Vagina (tissue), 2 donors: ENCODE results near the gene ZFX. TPM values are rescaled to one million over a fixed set of nuclear protein-coding genes. Genes with fewer than 3 reads are reported as not detected.

Source experiments
- DNase-seq, 2 donors: peaks; one replicate each; pipeline ENCODE4 v3.0.0-alpha.2; 2017; ENCODE audit errors: extremely low spot score in 2 of 2
- H3K27ac ChIP-seq: fragments of 200-600 bp; sonication (generic); one replicate; pipeline ENCODE4 v1.5.1; 2019
- H3K27me3 ChIP-seq: fragments of 200-600 bp; sonication (generic); one replicate; pipeline ENCODE4 v1.5.1; 2019
- H3K36me3 ChIP-seq, 2 donors: fragments of 200-600 bp; sonication (generic); one replicate each; pipeline ENCODE4 v1.5.1; 2017 to 2019
- H3K4me1 ChIP-seq: fragments of 200-600 bp; sonication (generic); one replicate; pipeline ENCODE4 v1.5.1; 2019
- H3K4me3 ChIP-seq, 2 donors: fragments of 200-600 bp; sonication (generic); 1 replicate in 1 of 2; 2 replicates in 1 of 2; pipeline ENCODE4 v1.5.1; 2016 to 2019
- H3K9me3 ChIP-seq: fragments of 200-600 bp; sonication (generic); one replicate; pipeline ENCODE4 v1.5.1; 2019
- CTCF ChIP-seq, 3 experiments: fragments of 450-650 bp in 2 of 3; fragments of 200-600 bp in 1 of 3; sonication (generic) in 1 of 3; IDR thresholded peaks; one replicate each; pipeline ENCODE4 v1.5.1; 2017 to 2019; ENCODE audit warnings: antibody characterized with exemption in 3 of 3, mild to moderate bottlenecking in 2 of 3, moderate library complexity in 2 of 3
- POLR2A ChIP-seq, 2 donors: fragments of 450-650 bp; IDR thresholded peaks; one replicate each; pipeline ENCODE4 v1.6.1; 2017; ENCODE audit warnings: antibody characterized with exemption in 2 of 2, mild to moderate bottlenecking in 2 of 2, moderate library complexity in 2 of 2
- POLR2AphosphoS5 ChIP-seq, 2 donors: sonication (generic); formaldehyde crosslinking; IDR thresholded peaks; one replicate each; pipeline ENCODE4 v1.9.0; 2017; ENCODE audit warnings: antibody characterized with exemption in 2 of 2, mild to moderate bottlenecking in 2 of 2, low read depth in 1 of 2; ENCODE audit not compliant: insufficient read depth in 1 of 2
- intact Hi-C: fragments of 100-400 bp; cut with DNase I; formaldehyde crosslinking; loops from one replicate; pipeline ENCODE4 v1.15.1; 2023
- total RNA-seq: library from RNA; depleted of rRNA; stranded (reverse); fragments of >200 nt; gene quantifications from one replicate; pipeline ENCODE4 v1.2.3, GENCODE V29; 2016

Gene ZFX
- total RNA-seq, 1 donor from 2014 or later, result 62.4 TPM

- H3K27me3 ChIP-seq, result no peaks in the 10 kb centered on the region
- no peak for DNase-seq
- no peaks in the 10 kb centered on the region for H3K9me3 ChIP-seq
- peaks cover 60% of the 10 kb centered on the region for H3K4me1 ChIP-seq
- no peak for TF ChIP-seq CTCF (IDR thresholded peaks at IDR 0.05)
- TF ChIP-seq POLR2A (IDR thresholded peaks at IDR 0.05), result no peak
- TF ChIP-seq POLR2AphosphoS5 (IDR thresholded peaks at IDR 0.05; ENCODE audit: insufficient read depth in 1 of 2, low read depth in 1 of 2), result peak in 1 of 2 donors; percentile 21
- peak overlapping the region in 1 of 2 donors; percentile 71 for H3K4me3 ChIP-seq
- H3K27ac ChIP-seq, result peak overlapping the region; percentile 99
- no peaks in the 10 kb centered on the region for H3K36me3 ChIP-seq
- intact Hi-C loops, result loop anchor here (10.0 kb wide), 1 partner anchor 93 kb away; the partner anchor contains the start of gene EIF2S3
Measured at GRCh38 chrX:24148121-24148520, 1.4 kb upstream of the ZFX start.

GRCh38 chrX:24148535-24149350, 786 bp upstream of the ZFX start:
- no peak for DNase-seq
- peaks cover 66% of the 10 kb centered on the region for H3K4me1 ChIP-seq
- intact Hi-C loops, result loop anchor here (10.0 kb wide), 1 partner anchor 94 kb away; the partner anchor contains the start of gene EIF2S3

GRCh38 chrX:24150051-24150790, 692 bp downstream of the ZFX start:
- Histone ChIP-seq H3K9me3 (no peaks in the 10 kb centered on the region), H3K36me3 (no peaks in the 10 kb centered on the region), H3K4me3 (peak overlapping the region; percentile 71 to 87), H3K4me1 (peaks cover 80% of the 10 kb centered on the region), H3K27ac (peak overlapping the region; percentile 99), H3K27me3 (no peaks in the 10 kb centered on the region)
- peak in 1 of 2 donors; percentile 95 for DNase-seq
- TF ChIP-seq CTCF (IDR thresholded peaks at IDR 0.05), result peak in 2 of 3 experiments; percentile 22 to 49
- no peak for TF ChIP-seq POLR2A (IDR thresholded peaks at IDR 0.05)
- TF ChIP-seq POLR2AphosphoS5 (IDR thresholded peaks at IDR 0.05; ENCODE audit: insufficient read depth in 1 of 2, low read depth in 1 of 2), result peak in 1 of 2 donors; percentile 78
- intact Hi-C loops, result no loop called here

More at GRCh38 chrX:24148535-24149350, 786 bp upstream of the ZFX start:
- Histone ChIP-seq H3K27ac (peak overlapping the region; percentile 99), H3K9me3 (no peaks in the 10 kb centered on the region), H3K27me3 (no peaks in the 10 kb centered on the region), H3K4me3 (peak overlapping the region; percentile 71 to 87), H3K36me3 (no peaks in the 10 kb centered on the region)
- no peak for TF ChIP-seq POLR2A (IDR thresholded peaks at IDR 0.05)
- no peak for TF ChIP-seq POLR2AphosphoS5 (IDR thresholded peaks at IDR 0.05; ENCODE audit: insufficient read depth in 1 of 2, low read depth in 1 of 2)
- TF ChIP-seq CTCF (IDR thresholded peaks at IDR 0.05), result no peak

- Histone ChIP-seq H3K36me3 (no peaks in the 10 kb centered on the region), H3K9me3 (no peaks in the 10 kb centered on the region), H3K27me3 (no peaks in the 10 kb centered on the region), H3K4me1 (peaks cover 80% of the 10 kb centered on the region), H3K27ac (peak overlapping the region; percentile 99), H3K4me3 (peak overlapping the region; percentile 71 to 87)
- no peak for DNase-seq
- intact Hi-C loops, result no loop called here
- no peak for TF ChIP-seq POLR2AphosphoS5 (IDR thresholded peaks at IDR 0.05; ENCODE audit: insufficient read depth in 1 of 2, low read depth in 1 of 2)
- TF ChIP-seq CTCF (IDR thresholded peaks at IDR 0.05), result no peak
- no peak for TF ChIP-seq POLR2A (IDR thresholded peaks at IDR 0.05)
Measured at GRCh38 chrX:24150898-24151297, 1.4 kb downstream of the ZFX start.
